Activated T-cell treated with anti-CD3 and anti-CD28 coated beads for 4 hours (primary cell): ENCODE data around the gene VPS25.

Experiments used
- DNase-seq: peaks from one replicate; pipeline ENCODE4 v3.0.0-alpha.2; 2020

Gene VPS25

GRCh38 chr17:42796066-42796758 is 23.0 kb downstream of the VPS25 start:
- DNase-seq: no peak

DNA sequence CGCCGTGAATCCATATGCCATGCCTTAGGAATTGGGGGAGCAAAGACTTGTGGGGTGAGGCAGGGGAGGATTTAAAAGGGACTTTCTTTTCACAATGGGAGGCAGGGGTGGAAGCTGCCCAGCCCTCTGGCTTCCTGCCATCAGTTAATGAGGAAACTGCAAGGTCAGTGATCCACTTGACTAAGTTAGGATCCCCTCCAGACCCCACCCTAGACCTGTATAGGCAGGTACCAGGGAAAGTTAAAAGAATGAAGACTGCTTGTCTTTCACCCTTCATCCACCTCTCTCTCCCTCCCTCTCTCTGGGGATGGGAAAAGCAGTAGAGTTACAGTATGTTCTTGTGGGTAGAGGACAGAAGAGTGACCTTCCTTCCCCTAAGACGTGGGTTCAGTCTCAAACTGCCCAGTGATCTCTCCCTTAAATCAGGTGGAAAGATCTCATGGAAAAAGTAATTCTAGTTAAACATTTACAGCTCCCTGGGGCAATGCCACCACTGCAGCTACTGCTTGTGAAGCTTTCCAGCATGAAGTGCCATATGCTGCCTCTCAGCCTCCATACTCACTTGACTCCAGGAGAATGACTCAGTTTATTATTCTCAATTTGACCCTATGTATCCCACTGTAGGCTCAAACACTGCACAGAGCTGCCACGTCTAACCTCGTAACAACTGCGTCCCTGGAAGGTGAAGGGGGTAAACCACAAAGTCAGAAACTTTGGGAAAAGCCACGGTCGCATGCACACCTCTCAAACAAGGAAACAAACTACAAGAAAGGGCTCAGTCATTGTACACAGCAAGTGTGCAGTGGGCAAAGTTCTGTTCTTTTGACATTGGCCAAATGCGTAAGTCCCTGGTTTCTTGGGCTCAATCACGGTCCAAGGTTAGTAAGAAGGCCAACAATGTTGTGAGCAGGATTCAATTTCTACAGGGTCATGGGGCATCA is 24.1 kb downstream of the VPS25 start:
- no peak for DNase-seq

GRCh38 chr17:42798011-42798382 is 24.7 kb downstream of the VPS25 start:
- no peak for DNase-seq

GRCh38 chr17:42798383-42799380 is 25.4 kb downstream of the VPS25 start, which contains the start of the genes CNTD1 and COA3:
CNTD1 (plus strand) TSS chr17:42798861; CDS start chr17:42799068, 207 bp downstream.
COA3 (minus strand) TSS chr17:42798704; CDS start chr17:42798681, 23 bp downstream.
- peak; percentile 65 for DNase-seq

DNA sequence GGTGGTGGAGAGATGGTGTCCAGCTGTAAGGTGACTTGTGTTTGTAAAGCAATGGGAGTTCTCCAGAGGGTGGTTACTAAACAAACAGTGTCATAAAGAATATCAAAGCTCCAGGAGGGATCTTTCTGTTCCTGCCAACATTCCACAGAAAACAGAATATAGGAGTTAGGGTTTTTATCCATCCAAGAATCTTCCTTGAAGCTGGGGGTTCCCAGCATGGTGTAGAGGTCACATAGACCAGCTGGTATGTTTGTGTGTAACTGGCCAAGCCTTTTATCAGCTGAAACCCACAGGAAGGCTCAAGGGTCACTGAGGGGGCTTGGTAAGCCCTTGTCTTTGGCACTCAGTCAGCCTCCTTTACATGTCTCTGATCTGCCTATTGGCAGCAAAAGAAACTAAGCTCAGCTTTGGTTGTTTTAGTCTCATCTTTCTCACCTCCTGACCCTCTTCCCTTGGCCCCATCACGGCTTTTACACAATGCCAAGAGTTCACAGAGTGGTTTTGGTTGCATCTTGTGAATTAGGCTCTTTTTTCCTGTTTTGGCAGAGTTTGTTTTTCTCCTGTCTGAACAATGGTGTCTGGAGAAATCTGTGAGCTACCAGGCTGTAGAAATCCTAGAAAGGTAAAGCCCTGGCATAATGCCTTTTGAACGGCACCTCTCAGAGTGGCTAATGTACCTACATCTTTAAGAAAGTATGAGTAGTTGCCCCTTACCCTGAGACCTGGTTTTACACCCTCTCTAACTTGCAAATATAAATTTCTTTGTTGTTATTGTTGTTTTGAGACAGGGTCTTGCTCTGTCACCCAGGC is 30.0 kb downstream of the VPS25 start:
- DNase-seq: no peak

GRCh38 chr17:42804918-42805367 is 31.7 kb downstream of the VPS25 start:
- no peak for DNase-seq

GRCh38 chr17:42806249-42806648 is 33.0 kb downstream of the VPS25 start:
- no peak for DNase-seq

- no peak for DNase-seq
Observed at GRCh38 chr17:42809250-42809649, 36.0 kb downstream of the VPS25 start.

- no peak for DNase-seq
Observed at GRCh38 chr17:42814633-42815399, 41.6 kb downstream of the VPS25 start.

- DNase-seq: no peak
Observed at GRCh38 chr17:42817866-42818265, 44.6 kb downstream of the VPS25 start.

- DNase-seq: no peak
Observed at GRCh38 chr17:42818379-42818778, 45.1 kb downstream of the VPS25 start.

- peak; percentile 40 for DNase-seq
Observed at GRCh38 chr17:42819939-42820535, 46.8 kb downstream of the VPS25 start.

GRCh38 chr17:42821176-42821575 is 47.9 kb downstream of the VPS25 start:
- DNase-seq: no peak

GRCh38 chr17:42827472-42827871 is 54.2 kb downstream of the VPS25 start:
- no peak for DNase-seq
